Endothelial cell of umbilical vein (primary cell): Measurements from ENCODE around the gene IL6R. TPM values are rescaled to one million over a fixed set of nuclear protein-coding genes. Genes with fewer than 3 reads are reported as not detected.

ENCODE experiments used
- BruUV-seq: library from RNA; stranded (reverse); fragments of 400-500 nt; replicated peaks from 2 replicates; lab custom pipeline; 2021; lab: Mats Ljungman, UMichigan
- CTCF ChIA-PET: fragments of 300-600, 350-600 bp; sonication (Branson Sonifier 250); formaldehyde crosslinking; loops from one replicate; lab custom pipeline; 2021; ENCODE audit warnings: antibody characterized with exemption, inconsistent platforms; lab: Charles Lee
- POLR2A ChIA-PET: fragments of 300-600, 350-600 bp; sonication (Branson Sonifier 250); formaldehyde crosslinking; loops from one replicate; lab custom pipeline; 2021; ENCODE audit warnings: antibody characterized with exemption, inconsistent platforms; lab: Charles Lee
- DNase-seq: peaks from one replicate; pipeline ENCODE4 v3.0.0-alpha.2; 2011; ENCODE audit warnings: low read depth, low spot score
- FAIRE-seq: peaks from 2 replicates; lab custom pipeline; 2011; peaks lifted over from hg19 to GRCh38; lab: Jason Lieb, UNC
- H2AFZ ChIP-seq: 2 replicates; pipeline ENCODE4 v1.6.0; 2012; ENCODE audit warnings: low read depth, low read length, control low read depth, inconsistent platforms
- H3K27ac ChIP-seq: 2 replicates; pipeline ENCODE4 v1.5.1; 2011; ENCODE audit warnings: low read depth, mild to moderate bottlenecking, control low read depth, low read length, moderate library complexity; ENCODE audit not compliant: insufficient read depth
- H3K27me3 ChIP-seq, 2 experiments: 2 replicates each; pipeline versions ENCODE4 v1.6.0 to v1.6.1; 2011; ENCODE audit warnings: low read length in 2 of 2, mixed read lengths in 1 of 2; ENCODE audit not compliant: control insufficient read depth in 2 of 2, insufficient read depth in 2 of 2
- H3K36me3 ChIP-seq, 2 experiments: 2 replicates in 1 of 2; 3 replicates in 1 of 2; pipeline ENCODE4 v1.5.1; 2011; ENCODE audit warnings: low read length in 2 of 2, mild to moderate bottlenecking in 1 of 2, moderate library complexity in 1 of 2; ENCODE audit not compliant: control insufficient read depth in 2 of 2, insufficient read depth in 2 of 2; ENCODE audit errors: extremely low read depth in 1 of 2
- H3K4me1 ChIP-seq: 3 replicates; pipeline ENCODE4 v1.5.1; 2011; ENCODE audit warnings: mild to moderate bottlenecking, low read length; ENCODE audit not compliant: control insufficient read depth, insufficient read depth; ENCODE audit errors: extremely low read depth
- H3K4me2 ChIP-seq: 2 replicates; pipeline ENCODE4 v1.6.1; 2011; ENCODE audit warnings: low read length, control low read depth, mixed read lengths; ENCODE audit not compliant: insufficient read depth
- H3K4me3 ChIP-seq, 3 experiments: fragments of 200-600 bp in 1 of 3; sonication (generic), shearing (Covaris generic) in 1 of 3; replicated peaks in 1 of 3; 2 replicates each; pipeline ENCODE4 v1.5.1; 2011 to 2016; ENCODE audit warnings: control low read depth in 3 of 3, low read length in 3 of 3, mild to moderate bottlenecking in 2 of 3, inconsistent platforms in 1 of 3, low read depth in 1 of 3, moderate library complexity in 1 of 3; ENCODE audit not compliant: insufficient read depth in 1 of 3
- H3K79me2 ChIP-seq: 2 replicates; pipeline ENCODE4 v1.6.0; 2012; ENCODE audit warnings: low read length, inconsistent platforms; ENCODE audit not compliant: control insufficient read depth, insufficient read depth
- H3K9ac ChIP-seq: replicated peaks from 2 replicates; pipeline ENCODE3; 2011; ENCODE audit warnings: low read length, control low read depth; ENCODE audit not compliant: insufficient read depth; ENCODE audit errors: extremely low read depth
- H3K9me1 ChIP-seq: replicated peaks from 3 replicates; pipeline ENCODE4 v1.6.0; 2011; ENCODE audit warnings: mild to moderate bottlenecking, low read length; ENCODE audit not compliant: control insufficient read depth, insufficient read depth; ENCODE audit errors: extremely low read depth
- H3K9me3 ChIP-seq: replicated peaks from 2 replicates; pipeline ENCODE4 v1.5.1; 2012; ENCODE audit warnings: low read length, inconsistent platforms; ENCODE audit not compliant: control insufficient read depth, insufficient read depth
- H4K20me1 ChIP-seq: replicated peaks from 2 replicates; pipeline ENCODE3; 2011; ENCODE audit warnings: mild to moderate bottlenecking, low read length; ENCODE audit not compliant: control insufficient read depth, insufficient read depth; ENCODE audit errors: extremely low read depth
- EZH2 ChIP-seq: IDR thresholded peaks from 2 replicates; pipeline ENCODE4 v1.6.1; 2012; ENCODE audit warnings: borderline replicate concordance, low read depth, mild to moderate bottlenecking, moderate library complexity, low read length, inconsistent platforms; ENCODE audit not compliant: severe bottlenecking
- JUN ChIP-seq: IDR thresholded peaks from 2 replicates; pipeline ENCODE4 v1.6.1; 2011; ENCODE audit warnings: borderline replicate concordance, low read depth; ENCODE audit not compliant: insufficient read length, insufficient read depth
- MYC ChIP-seq: IDR thresholded peaks from one replicate; pipeline ENCODE4 v1.6.1; 2011; ENCODE audit warnings: mild to moderate bottlenecking, low read depth, low read length
- dilution Hi-C: fragments of 300-500 bp; cut with MboI; formaldehyde crosslinking; loops from one replicate; pipeline ENCODE4 v1.15.0; 2019; ENCODE audit warnings: low sequenced_read_pairs; ENCODE audit not compliant: extremely low pct_ligation_motif_present
- intact Hi-C: fragments of 100-400 bp; cut with micrococcal nuclease; formaldehyde crosslinking; loops from one replicate; pipeline ENCODE4 v1.10.0; 2022
- polyA plus RNA-seq, 4 experiments: library from polyadenylated mRNA; depleted of rRNA in 3 of 4; stranded (reverse) in 3 of 4; unstranded in 1 of 4; fragments of >200 nt; gene quantifications; 2 replicates each; pipeline versions ENCODE4 v1.2.1 to v1.2.3, GENCODE V29; 2011 to 2012; ENCODE audit warnings: missing spikeins in 1 of 4
- total RNA-seq: library from RNA; stranded (reverse); gene quantifications from 2 replicates; pipeline ENCODE4 v1.2.3, GENCODE V29; 2021
- TF ChIP-seq, protein P1 (sequence below): IDR thresholded peaks from 2 replicates; pipeline ENCODE4 v1.6.1; 2011; ENCODE audit not compliant: insufficient read depth, insufficient read length
- TF ChIP-seq, protein P2 (sequence below), 2 donors: IDR thresholded peaks; 1 replicate in 1 of 2; 2 replicates in 1 of 2; pipeline ENCODE4 v1.5.1; 2011; ENCODE audit warnings: low read length in 2 of 2, mild to moderate bottlenecking in 2 of 2, moderate library complexity in 2 of 2, control low read depth in 1 of 2, inconsistent platforms in 1 of 2, low read depth in 1 of 2; ENCODE audit not compliant: insufficient read depth in 1 of 2; ENCODE audit errors: extremely low read depth in 1 of 2

Gene IL6R
- total and polyA plus RNA-seq, 2 donors (not counting 3 experiments of a cell fraction or from before 2014, with no cell fraction given): 4.8 to 5.1 TPM

DNA sequence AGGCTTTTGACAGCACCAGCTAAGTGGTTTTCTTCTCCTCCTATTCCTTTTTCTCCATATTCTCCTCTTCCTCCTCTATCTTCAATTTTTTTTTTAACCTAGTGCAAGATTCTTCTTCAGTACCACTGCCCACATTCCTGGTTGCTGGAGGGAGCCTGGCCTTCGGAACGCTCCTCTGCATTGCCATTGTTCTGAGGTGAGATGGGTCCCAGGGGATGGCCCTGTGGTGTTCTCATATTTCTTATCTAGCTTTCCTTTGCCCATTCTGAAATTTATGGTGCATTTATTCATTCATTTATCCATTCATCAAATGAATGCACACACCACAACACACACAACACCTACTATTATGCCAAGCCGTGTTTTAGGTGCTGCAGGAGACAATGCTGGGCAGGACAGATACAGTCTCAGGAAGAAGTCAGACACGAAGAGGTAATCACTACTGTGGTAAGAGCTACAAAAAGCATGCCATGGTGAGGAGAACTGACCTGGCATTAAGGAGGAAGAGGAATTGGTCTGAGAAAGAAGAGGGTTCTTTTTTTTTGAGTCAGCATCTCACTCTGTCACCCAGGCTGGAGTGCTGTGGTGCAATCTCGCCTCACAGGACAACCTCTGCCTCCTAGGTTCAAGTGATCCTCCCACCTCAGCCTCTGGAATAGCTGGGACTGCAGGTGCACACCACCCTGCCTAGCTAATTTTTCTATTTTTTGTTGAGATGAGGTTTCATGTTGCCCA, 49.4 kb downstream of the IL6R start:
- intact Hi-C loops: no loop called here
- Histone ChIP-seq H3K4me1 (peaks cover 2% of the 10 kb centered on the region), H3K27ac (no peak overlapping the region), H3K9me3 (no peaks in the 10 kb centered on the region), H3K4me2 (no peak overlapping the region), H3K9ac (no peak overlapping the region), H2AFZ (no peak overlapping the region), H3K27me3 (no peaks in the 10 kb centered on the region), H3K9me1 (no peaks in the 10 kb centered on the region), H3K36me3 (no peaks in the 10 kb centered on the region), H4K20me1 (no peaks in the 10 kb centered on the region), H3K4me3 (no peak overlapping the region), H3K79me2 (no peaks in the 10 kb centered on the region)
- TF ChIP-seq EZH2 (no peak), MYC (no peak), JUN (no peak)
- TF ChIP-seq, protein P1, sequence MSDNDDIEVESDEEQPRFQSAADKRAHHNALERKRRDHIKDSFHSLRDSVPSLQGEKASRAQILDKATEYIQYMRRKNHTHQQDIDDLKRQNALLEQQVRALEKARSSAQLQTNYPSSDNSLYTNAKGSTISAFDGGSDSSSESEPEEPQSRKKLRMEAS: no peak
- TF ChIP-seq, protein P2, sequence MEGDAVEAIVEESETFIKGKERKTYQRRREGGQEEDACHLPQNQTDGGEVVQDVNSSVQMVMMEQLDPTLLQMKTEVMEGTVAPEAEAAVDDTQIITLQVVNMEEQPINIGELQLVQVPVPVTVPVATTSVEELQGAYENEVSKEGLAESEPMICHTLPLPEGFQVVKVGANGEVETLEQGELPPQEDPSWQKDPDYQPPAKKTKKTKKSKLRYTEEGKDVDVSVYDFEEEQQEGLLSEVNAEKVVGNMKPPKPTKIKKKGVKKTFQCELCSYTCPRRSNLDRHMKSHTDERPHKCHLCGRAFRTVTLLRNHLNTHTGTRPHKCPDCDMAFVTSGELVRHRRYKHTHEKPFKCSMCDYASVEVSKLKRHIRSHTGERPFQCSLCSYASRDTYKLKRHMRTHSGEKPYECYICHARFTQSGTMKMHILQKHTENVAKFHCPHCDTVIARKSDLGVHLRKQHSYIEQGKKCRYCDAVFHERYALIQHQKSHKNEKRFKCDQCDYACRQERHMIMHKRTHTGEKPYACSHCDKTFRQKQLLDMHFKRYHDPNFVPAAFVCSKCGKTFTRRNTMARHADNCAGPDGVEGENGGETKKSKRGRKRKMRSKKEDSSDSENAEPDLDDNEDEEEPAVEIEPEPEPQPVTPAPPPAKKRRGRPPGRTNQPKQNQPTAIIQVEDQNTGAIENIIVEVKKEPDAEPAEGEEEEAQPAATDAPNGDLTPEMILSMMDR (IDR thresholded peaks at IDR 0.05; ENCODE audit: extremely low read depth in 1 of 2, insufficient read depth in 1 of 2, low read depth in 1 of 2, low read length in 2 of 2): no peak
- dilution Hi-C loops: no loop called here
- POLR2A ChIA-PET: interaction anchor here (0.6 kb wide), 1 partner anchor 10 kb away, joined by 3 read pairs; no protein-coding TSS in a partner anchor
- no peak for DNase-seq
- no peak for FAIRE-seq
- CTCF ChIA-PET: interaction anchor here (0.8 to 2.3 kb wide), 5 partner anchors 11 to 120 kb away, joined by 3 to 7 read pairs (median 4); no protein-coding TSS in a partner anchor
- BruUV-seq: no TSS peak
